ENCODE data around the gene HIPK3.

Gene HIPK3

GRCh38 chr11:33225371-33225770 is 31.8 kb upstream of the HIPK3 start:
- Histone ChIP-seq H3K4me3 (IDR thresholded peaks at IDR 0.05; ENCODE audit: insufficient read depth, low read depth, low read length) (no peak overlapping the region), H3K9ac (no peak overlapping the region), H4K20me1 (ENCODE audit: insufficient read depth) (no peaks in the 10 kb centered on the region), H3K27me3 (ENCODE audit: insufficient read depth, low read depth) (no peaks in the 10 kb centered on the region), H3K4me1 (ENCODE audit: low read depth, poor library complexity, severe bottlenecking) (no peaks in the 10 kb centered on the region), H3K36me3 (ENCODE audit: insufficient read depth) (no peaks in the 10 kb centered on the region), H3K27ac (no peak overlapping the region), H2AFZ (ENCODE audit: low read depth) (no peak overlapping the region), H3K4me2 (no peak overlapping the region), H3K79me2 (ENCODE audit: insufficient read depth, low read depth) (no peaks in the 10 kb centered on the region)
- TF ChIP-seq CTCF (conservative IDR thresholded peaks at IDR 0.05; ENCODE audit: low read depth, low read length): no peak

- H3K9ac ChIP-seq: no peak overlapping the region
- no peak overlapping the region for H2AFZ ChIP-seq (ENCODE audit: low read depth)
- H3K4me3 ChIP-seq (IDR thresholded peaks at IDR 0.05; ENCODE audit: insufficient read depth, low read depth, low read length): no peak overlapping the region
- no peak overlapping the region for H3K4me2 ChIP-seq
- H3K36me3 ChIP-seq (ENCODE audit: insufficient read depth): no peaks in the 10 kb centered on the region
- no peaks in the 10 kb centered on the region for H4K20me1 ChIP-seq (ENCODE audit: insufficient read depth)
- no peak overlapping the region for H3K27ac ChIP-seq
- H3K79me2 ChIP-seq (ENCODE audit: insufficient read depth, low read depth): no peaks in the 10 kb centered on the region
- H3K4me1 ChIP-seq (ENCODE audit: low read depth, poor library complexity, severe bottlenecking): no peaks in the 10 kb centered on the region
- TF ChIP-seq CTCF (conservative IDR thresholded peaks at IDR 0.05; ENCODE audit: low read depth, low read length): no peak
- no peaks in the 10 kb centered on the region for H3K27me3 ChIP-seq (ENCODE audit: insufficient read depth, low read depth)
Measured at GRCh38 chr11:33227578-33228261, 29.5 kb upstream of the HIPK3 start.

GRCh38 chr11:33234397-33235190 is 22.6 kb upstream of the HIPK3 start:
- Histone ChIP-seq H3K4me2 (no peak overlapping the region), H3K4me3 (IDR thresholded peaks at IDR 0.05; ENCODE audit: insufficient read depth, low read depth, low read length) (no peak overlapping the region), H3K27ac (no peak overlapping the region), H4K20me1 (ENCODE audit: insufficient read depth) (no peaks in the 10 kb centered on the region), H2AFZ (ENCODE audit: low read depth) (no peak overlapping the region), H3K27me3 (ENCODE audit: insufficient read depth, low read depth) (no peaks in the 10 kb centered on the region), H3K79me2 (ENCODE audit: insufficient read depth, low read depth) (no peaks in the 10 kb centered on the region), H3K36me3 (ENCODE audit: insufficient read depth) (no peaks in the 10 kb centered on the region), H3K9ac (no peak overlapping the region), H3K4me1 (ENCODE audit: low read depth, poor library complexity, severe bottlenecking) (no peaks in the 10 kb centered on the region)
- no peak for TF ChIP-seq CTCF (conservative IDR thresholded peaks at IDR 0.05; ENCODE audit: low read depth, low read length)

GRCh38 chr11:33237039-33237597 is 20.1 kb upstream of the HIPK3 start:
- Histone ChIP-seq H3K4me2 (no peak overlapping the region), H3K27ac (no peak overlapping the region), H3K4me3 (IDR thresholded peaks at IDR 0.05; ENCODE audit: insufficient read depth, low read depth, low read length) (no peak overlapping the region), H2AFZ (ENCODE audit: low read depth) (no peak overlapping the region), H3K36me3 (ENCODE audit: insufficient read depth) (no peaks in the 10 kb centered on the region), H3K4me1 (ENCODE audit: low read depth, poor library complexity, severe bottlenecking) (no peaks in the 10 kb centered on the region), H3K9ac (no peak overlapping the region), H4K20me1 (ENCODE audit: insufficient read depth) (no peaks in the 10 kb centered on the region), H3K79me2 (ENCODE audit: insufficient read depth, low read depth) (no peaks in the 10 kb centered on the region), H3K27me3 (ENCODE audit: insufficient read depth, low read depth) (no peaks in the 10 kb centered on the region)
- no peak for TF ChIP-seq CTCF (conservative IDR thresholded peaks at IDR 0.05; ENCODE audit: low read depth, low read length)
